ENCODE measurements around the gene XPA. TPM values are rescaled to one million over a fixed set of nuclear protein-coding genes. Genes with fewer than 3 reads are reported as not detected.

The XPA gene
- total and polyA plus RNA-seq, 4 donors, result 6.6 to 19.6 (median 6.8) TPM

- no peak overlapping the region for H3K9ac ChIP-seq (ENCODE audit: low read depth in 1 of 2, low read length in 2 of 2)
- TF ChIP-seq ZBTB33 (IDR thresholded peaks at IDR 0.05) (no peak), JUND (IDR thresholded peaks at IDR 0.05) (no peak), SP1 (IDR thresholded peaks at IDR 0.05) (no peak), FOXA1 (IDR thresholded peaks at IDR 0.05) (no peak), EGR1 (IDR thresholded peaks at IDR 0.05; ENCODE audit: low read depth in 2 of 2) (no peak), HNF4G (IDR thresholded peaks at IDR 0.05) (no peak), ATF3 (IDR thresholded peaks at IDR 0.05) (no peak), RXRA (IDR thresholded peaks at IDR 0.05) (no peak), YY1 (IDR thresholded peaks at IDR 0.05) (no peak), MAX (IDR thresholded peaks at IDR 0.05) (no peak), RAD21 (IDR thresholded peaks at IDR 0.05) (no peak), NR2F2 (IDR thresholded peaks at IDR 0.05) (no peak), HNF4A (conservative IDR thresholded peaks at IDR 0.05) (no peak), GABPA (IDR thresholded peaks at IDR 0.05 in 1 of 2, conservative IDR thresholded peaks at IDR 0.05 in 1 of 2) (no peak), TAF1 (conservative IDR thresholded peaks at IDR 0.05) (no peak), REST (IDR thresholded peaks at IDR 0.05) (no peak), CTCF (IDR thresholded peaks at IDR 0.05; ENCODE audit: low read depth, low read length, missing input control) (no peak), FOXA2 (IDR thresholded peaks at IDR 0.05) (no peak)
- no peak overlapping the region for H3K27ac ChIP-seq (ENCODE audit: low read depth in 1 of 2, low read length in 2 of 2)
- H3K27me3 ChIP-seq (ENCODE audit: control insufficient read depth in 4 of 4, insufficient read depth in 4 of 4, low read length in 3 of 4), result no peaks in the 10 kb centered on the region
- no peak overlapping the region for H3K4me3 ChIP-seq (ENCODE audit: low read depth in 1 of 3, low read length in 3 of 3)
- H3K36me3 ChIP-seq (ENCODE audit: control insufficient read depth in 4 of 4, insufficient read depth in 3 of 4, low read depth in 1 of 4, low read length in 3 of 4), result no peaks in the 10 kb centered on the region
- no peaks in the 10 kb centered on the region for H3K9me3 ChIP-seq (ENCODE audit: control insufficient read depth in 4 of 4, low read length in 3 of 4)
- 72% methylated on average over 3 of the region's 3 CpGs for WGBS
- DNase-seq (ENCODE audit: low spot score), result no peak
- H3K4me1 ChIP-seq (ENCODE audit: control insufficient read depth in 4 of 4, insufficient read depth in 4 of 4, low read length in 3 of 4), result peaks cover 0 to 7% (median 5%) of the 10 kb centered on the region in 4 donors
These were observed 8.3 kb upstream of the XPA start for GRCh38 chr9:97705354-97705950.
